ENCODE measurements around the gene TPRN.

GRCh38 chr9:137147793-137148160, 52.8 kb downstream of the TPRN start:
- TF ChIP-seq CTCF (conservative IDR thresholded peaks at IDR 0.05; ENCODE audit: low read length) (no peak), EZH2phosphoT487 (IDR thresholded peaks at IDR 0.05; ENCODE audit: borderline replicate concordance) (no peak)

Measured in Loucy (cell line).